RKO (cell line): ENCODE results near the gene CCNJL.
"Not testable (repeated sequence)": the region's sequence is repeated elsewhere in the genome, so short reads cannot be mapped to it uniquely, and the experiment has no call there.

Experiments
- DNase-seq: peaks from one replicate; pipeline ENCODE4 v3.0.0-alpha.2; 2016; ENCODE audit warnings: low spot score

CCNJL gene

GRCh38 chr5:160262151-160263074, 50.0 kb downstream of the CCNJL start:
- no peak for DNase-seq

GRCh38 chr5:160260881-160261815, 51.2 kb downstream of the CCNJL start:
- no peak for DNase-seq

GRCh38 chr5:160260006-160260775, 52.2 kb downstream of the CCNJL start:
- DNase-seq = no peak

- DNase-seq = no peak
Measured at GRCh38 chr5:160259341-160259740, 53.0 kb downstream of the CCNJL start.

- no peak for DNase-seq
Measured at GRCh38 chr5:160254706-160255105, 57.7 kb downstream of the CCNJL start.

GRCh38 chr5:160253441-160253840, 58.9 kb downstream of the CCNJL start:
- no peak for DNase-seq

GRCh38 chr5:160252916-160253315, 59.4 kb downstream of the CCNJL start:
- no peak for DNase-seq

- no peak for DNase-seq
Measured at GRCh38 chr5:160251406-160252155, 60.8 kb downstream of the CCNJL start.

- no peak for DNase-seq
Measured at GRCh38 chr5:160250826-160251225, 61.5 kb downstream of the CCNJL start.

GRCh38 chr5:160250226-160250625, 62.1 kb downstream of the CCNJL start:
- no peak for DNase-seq

- DNase-seq = not testable (repeated sequence)
Measured at GRCh38 chr5:160249570-160249969, 62.8 kb downstream of the CCNJL start.

- DNase-seq = no peak
Measured at GRCh38 chr5:160245506-160246086, 66.8 kb downstream of the CCNJL start.

- peak; percentile 49 for DNase-seq
Measured at GRCh38 chr5:160242145-160242544, 70.2 kb downstream of the CCNJL start.

GRCh38 chr5:160240350-160240749, 72.0 kb downstream of the CCNJL start:
- DNase-seq = no peak

- no peak for DNase-seq
Measured at GRCh38 chr5:160237571-160238093, 74.7 kb downstream of the CCNJL start.

- no peak for DNase-seq
Measured at GRCh38 chr5:160235731-160236130, 76.6 kb downstream of the CCNJL start.

GRCh38 chr5:160233215-160233614, 79.1 kb downstream of the CCNJL start:
- no peak for DNase-seq

- no peak for DNase-seq
Measured at GRCh38 chr5:160231783-160232342, 80.5 kb downstream of the CCNJL start.

- no peak for DNase-seq
Measured at GRCh38 chr5:160230686-160231527, 81.5 kb downstream of the CCNJL start.
